Natural killer cell (primary cell): Measurements from ENCODE around the gene VANGL2. TPM values are rescaled to one million over a fixed set of nuclear protein-coding genes. Genes with fewer than 3 reads are reported as not detected.

Source experiments
- ATAC-seq, 3 donors: fragments of 150-1000 bp in 2 of 3; fragments of 200-7000 bp in 1 of 3; cut with Tn5 transposase; 1 replicate in 1 of 3; 2 replicates in 2 of 3; pipeline ENCODE4 v1.10.0; 2021; ENCODE audit warnings: mild to moderate bottlenecking in 2 of 3, moderate library complexity in 2 of 3
- DNase-seq, 2 donors: peaks; one replicate each; pipeline versions ENCODE4 v3.0.0 to v3.0.0-alpha.2; 2013 to 2021; ENCODE audit warnings: mixed read lengths in 1 of 2
- H3K27ac ChIP-seq: one replicate; pipeline ENCODE4 v1.5.1; 2013; ENCODE audit warnings: mild to moderate bottlenecking, low read length
- H3K27me3 ChIP-seq: one replicate; pipeline ENCODE4 v1.6.1; 2013; ENCODE audit warnings: low read length; ENCODE audit not compliant: control insufficient read depth, insufficient read depth
- H3K36me3 ChIP-seq: one replicate; pipeline ENCODE4 v1.6.1; 2013; ENCODE audit warnings: low read length; ENCODE audit not compliant: control insufficient read depth, insufficient read depth
- H3K4me1 ChIP-seq: one replicate; pipeline ENCODE4 v1.6.1; 2013; ENCODE audit warnings: low read length; ENCODE audit not compliant: control insufficient read depth, insufficient read depth
- H3K4me3 ChIP-seq: one replicate; pipeline ENCODE4 v1.5.1; 2013; ENCODE audit warnings: low read length
- H3K9me3 ChIP-seq: one replicate; pipeline ENCODE4 v1.6.1; 2013; ENCODE audit warnings: low read length; ENCODE audit not compliant: control insufficient read depth, insufficient read depth
- H3K27ac Mint-ChIP-seq, 2 donors: one replicate each; pipeline ENCODE4 v1.8.0; 2022; ENCODE audit warnings: mild to moderate bottlenecking in 2 of 2, mixed read lengths in 2 of 2, moderate library complexity in 1 of 2
- H3K27me3 Mint-ChIP-seq, 2 donors: one replicate each; pipeline ENCODE4 v1.8.0; 2022; ENCODE audit warnings: low read depth in 2 of 2, mixed read lengths in 2 of 2
- H3K36me3 Mint-ChIP-seq: one replicate; pipeline ENCODE4 v1.8.0; 2022; ENCODE audit warnings: mixed read lengths
- H3K4me1 Mint-ChIP-seq, 2 donors: one replicate each; pipeline ENCODE4 v1.8.0; 2022; ENCODE audit warnings: mixed read lengths in 2 of 2
- H3K4me3 Mint-ChIP-seq: one replicate; pipeline ENCODE4 v1.8.0; 2022; ENCODE audit warnings: mild to moderate bottlenecking, moderate library complexity, mixed read lengths
- H3K9me3 Mint-ChIP-seq, 2 donors: one replicate each; pipeline ENCODE4 v1.8.0; 2022; ENCODE audit warnings: mixed read lengths in 2 of 2
- CTCF ChIP-seq: fragments of 200-600 bp; IDR thresholded peaks from one replicate; pipeline ENCODE4 v1.8.0; 2022; ENCODE audit warnings: antibody characterized with exemption
- whole genome bisulfite sequencing: methylation state at CpG from one replicate; pipeline ENCODE4 v1.1.7; 2013; ENCODE audit warnings: missing lambda C conversion rate; ENCODE audit not compliant: insufficient coverage; 5-methylcytosine and 5-hydroxymethylcytosine counted together
- intact Hi-C: fragments of 100-400 bp; cut with micrococcal nuclease; formaldehyde crosslinking; loops from one replicate; pipeline ENCODE4 v1.14.2; 2022
- total RNA-seq, 4 donors: library from RNA; stranded (reverse); fragments of 120-200 nt in 1 of 4; gene quantifications; one replicate each; pipeline versions ENCODE4 v1.2.3 to v1.2.4, GENCODE V29; 2013 to 2022

The VANGL2 gene
- total RNA-seq, 3 donors from 2014 or later (not counting 1 experiment from before 2014, with no cell fraction given), result 0.08 TPM; not detected in 2

DNA sequence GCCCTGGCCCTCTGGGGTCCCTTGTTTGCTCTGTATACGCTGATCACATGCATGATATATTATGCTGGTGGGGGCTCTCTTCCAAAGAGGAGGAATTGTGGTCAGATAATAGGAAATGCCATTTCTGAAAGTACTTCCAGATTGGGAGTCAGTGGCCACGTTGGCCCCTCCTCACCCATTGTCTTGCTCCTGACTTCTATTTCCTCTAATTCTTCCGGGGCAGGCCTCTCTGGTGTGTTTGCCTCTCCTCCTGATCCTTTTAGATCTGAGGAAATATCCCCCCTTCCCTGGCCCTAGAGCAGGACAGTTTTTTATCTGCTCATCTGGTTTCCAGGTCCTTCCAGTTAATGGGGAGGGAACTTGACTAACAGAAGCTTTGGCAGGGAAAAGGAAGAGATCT lies 2.9 kb downstream of the VANGL2 start:
- peaks cover 15% of the 10 kb centered on the region for H3K4me1 ChIP-seq
- no peak overlapping the region for H3K4me3 ChIP-seq
- TF ChIP-seq CTCF, result no peak
- intact Hi-C loops, result no loop called here
- H3K27ac ChIP-seq, result no peak overlapping the region
- no peak for DNase-seq
- H3K4me3 Mint-ChIP-seq, result no peak overlapping the region
- no peaks in the 10 kb centered on the region for H3K9me3 Mint-ChIP-seq
- H3K27ac Mint-ChIP-seq, result no peak overlapping the region
- no peaks in the 10 kb centered on the region for H3K36me3 Mint-ChIP-seq
- peaks cover 0 to 24% of the 10 kb centered on the region in 2 donors for H3K4me1 Mint-ChIP-seq
- WGBS, result 62% methylated on average over 3 of the region's 3 CpGs
- no peak for ATAC-seq
- no peaks in the 10 kb centered on the region for H3K36me3 ChIP-seq
- H3K27me3 ChIP-seq, result peaks cover 19% of the 10 kb centered on the region
- H3K9me3 ChIP-seq, result no peaks in the 10 kb centered on the region
- peaks cover 18 to 22% of the 10 kb centered on the region in 2 donors for H3K27me3 Mint-ChIP-seq

- Histone ChIP-seq H3K4me1 (peaks cover 15% of the 10 kb centered on the region), H3K27ac (no peak overlapping the region), H3K27me3 (peaks cover 19% of the 10 kb centered on the region), H3K4me3 (no peak overlapping the region), H3K36me3 (no peaks in the 10 kb centered on the region), H3K9me3 (no peaks in the 10 kb centered on the region)
- H3K36me3 Mint-ChIP-seq, result no peaks in the 10 kb centered on the region
- H3K27me3 Mint-ChIP-seq, result peaks cover 18 to 19% of the 10 kb centered on the region in 2 donors
- H3K4me1 Mint-ChIP-seq, result peaks cover 0 to 24% of the 10 kb centered on the region in 2 donors
- TF ChIP-seq CTCF, result no peak
- ATAC-seq (no peak), DNase-seq (no peak)
- WGBS, result 95% methylated on average over 3 of the region's 3 CpGs
- no peak overlapping the region for H3K27ac Mint-ChIP-seq
- intact Hi-C loops, result no loop called here
- no peaks in the 10 kb centered on the region for H3K9me3 Mint-ChIP-seq
- H3K4me3 Mint-ChIP-seq, result no peak overlapping the region
These were observed 3.7 kb downstream of the VANGL2 start for GRCh38 chr1:160404094-160404493.

GRCh38 chr1:160405331-160405877 lies 5.0 kb downstream of the VANGL2 start:
- no peaks in the 10 kb centered on the region for H3K36me3 Mint-ChIP-seq
- Histone ChIP-seq H3K9me3 (no peaks in the 10 kb centered on the region), H3K4me3 (no peak overlapping the region), H3K4me1 (peaks cover 11% of the 10 kb centered on the region), H3K36me3 (no peaks in the 10 kb centered on the region), H3K27ac (no peak overlapping the region), H3K27me3 (peaks cover 10% of the 10 kb centered on the region)
- intact Hi-C loops, result no loop called here
- peaks cover 0 to 24% of the 10 kb centered on the region in 2 donors for H3K4me1 Mint-ChIP-seq
- 96% methylated on average over 2 of the region's 2 CpGs for WGBS
- H3K27me3 Mint-ChIP-seq, result peaks cover 16 to 18% of the 10 kb centered on the region in 2 donors
- no peak for ATAC-seq
- no peak for TF ChIP-seq CTCF
- H3K9me3 Mint-ChIP-seq, result no peaks in the 10 kb centered on the region
- no peak for DNase-seq
- H3K4me3 Mint-ChIP-seq, result no peak overlapping the region
- H3K27ac Mint-ChIP-seq, result no peak overlapping the region
